H1 (cell line): ENCODE measurements around the gene ITIH4. TPM values are rescaled to one million over a fixed set of nuclear protein-coding genes. Genes with fewer than 3 reads are reported as not detected.

ENCODE experiments used
- ATF3 ChIP-seq: IDR thresholded peaks from 2 replicates; pipeline ENCODE4 v1.6.1; 2011; ENCODE audit warnings: low read depth, mild to moderate bottlenecking, low read length; ENCODE audit not compliant: insufficient read depth
- CHD7 ChIP-seq: fragments of 300-600 bp; sonication (generic); IDR thresholded peaks from 2 replicates; pipeline ENCODE4 v1.7.1; 2012; ENCODE audit warnings: low read length, moderate library complexity, mild to moderate bottlenecking, inconsistent platforms; ENCODE audit not compliant: insufficient replicate concordance
- GABPA ChIP-seq: IDR thresholded peaks from 2 replicates; pipeline ENCODE4 v1.6.1; 2011; ENCODE audit warnings: mild to moderate bottlenecking, low read length, moderate library complexity, borderline replicate concordance; ENCODE audit not compliant: insufficient read depth
- NANOG ChIP-seq: IDR thresholded peaks from 2 replicates; pipeline ENCODE4 v1.6.1; 2011; ENCODE audit warnings: low read length, low read depth, mild to moderate bottlenecking, inconsistent platforms; ENCODE audit not compliant: insufficient read depth, poor library complexity, severe bottlenecking
- PHF8 ChIP-seq: fragments of 200-600 bp; sonication (generic); conservative IDR thresholded peaks from 2 replicates; pipeline ENCODE4 v1.7.1; 2012; ENCODE audit warnings: low read depth, mild to moderate bottlenecking, inconsistent platforms, low read length, moderate library complexity
- RAD21 ChIP-seq, 2 experiments: IDR thresholded peaks in 1 of 2; conservative IDR thresholded peaks in 1 of 2; 2 replicates each; pipeline ENCODE4 v1.6.1; 2011; ENCODE audit warnings: low read depth in 2 of 2, low read length in 2 of 2, improper control_type of control experiment in 1 of 2, inconsistent platforms in 1 of 2, mild to moderate bottlenecking in 1 of 2, moderate library complexity in 1 of 2
- RFX5 ChIP-seq: IDR thresholded peaks from 2 replicates; pipeline ENCODE4 v1.6.1; 2011; ENCODE audit warnings: low read depth, low read length, improper control_type of control experiment, borderline replicate concordance
- SIX5 ChIP-seq: IDR thresholded peaks from 2 replicates; pipeline ENCODE4 v1.6.1; 2011; ENCODE audit warnings: mild to moderate bottlenecking, low read depth, low read length
- TEAD4 ChIP-seq: IDR thresholded peaks from 2 replicates; pipeline ENCODE4 v1.6.1; 2012; ENCODE audit warnings: low read depth, low read length, inconsistent platforms, mixed read lengths
- polyA plus RNA-seq, 7 experiments: library from polyadenylated mRNA; depleted of rRNA in 3 of 7; stranded (reverse) in 5 of 7; unstranded in 2 of 7; fragments of >200 nt in 5 of 7; fragments of 200-250 nt in 2 of 7; gene quantifications; 1 replicate in 5 of 7; 2 replicates in 1 of 7; 4 replicates in 1 of 7; pipeline versions ENCODE4 v1.2.1 to v1.2.3, GENCODE V29; 2011 to 2013; ENCODE audit warnings: missing spikeins in 2 of 7, mixed read lengths in 2 of 7
- total RNA-seq: library from RNA; stranded (reverse); fragmentation: NEBNext Ultra II Directional; extraction: Animal tissue kit (Norgen Biotek cat#: 25700); gene quantifications from 2 replicates; pipeline ENCODE4 v1.2.1, GENCODE V29; 2021

Gene ITIH4
- total and polyA plus RNA-seq, 2 of the 8 experiments (the other 6 are each of a cell fraction or from before 2014, with no cell fraction given): 3.4 to 3.7 TPM

- TF ChIP-seq CHD7 (no peak), TEAD4 (no peak), SIX5 (no peak), NANOG (no peak), RAD21 (IDR thresholded peaks at IDR 0.05 in 1 of 2, conservative IDR thresholded peaks at IDR 0.05 in 1 of 2; ENCODE audit: low read depth in 2 of 2, low read length in 2 of 2) (no peak), GABPA (no peak), PHF8 (no peak), ATF3 (no peak), RFX5 (no peak)
These were observed 10.5 kb downstream of the ITIH4 start (continued) for GRCh38 chr3:52819936-52820335.
